HEK293 (cell line): Measurements from ENCODE around the gene PAX2.
A peak's percentile ranks its signal among the peaks of the same experiment; 100 is the strongest.

Experiments
- KLF16 ChIP-seq: fragments of 450-650 bp; formaldehyde crosslinking; IDR thresholded peaks from 2 replicates; pipeline ENCODE4 v1.5.1; 2017; ENCODE audit warnings: missing biosample characterization, missing genetic modification characterization
- MZF1 ChIP-seq: fragments of 450-650 bp; formaldehyde crosslinking; IDR thresholded peaks from 2 replicates; pipeline ENCODE4 v1.5.1; 2017; ENCODE audit warnings: missing biosample characterization, missing genetic modification characterization, borderline replicate concordance
- SP2 ChIP-seq: fragments of 450-650 bp; formaldehyde crosslinking; IDR thresholded peaks from 2 replicates; pipeline ENCODE4 v1.5.1; 2016; ENCODE audit warnings: missing biosample characterization, missing genetic modification characterization
- YY2 ChIP-seq: fragments of 450-650 bp; formaldehyde crosslinking; IDR thresholded peaks from 2 replicates; pipeline ENCODE4 v1.5.1; 2016; ENCODE audit warnings: missing biosample characterization, missing genetic modification characterization
- ZBTB20 ChIP-seq: fragments of 450-650 bp; formaldehyde crosslinking; IDR thresholded peaks from 2 replicates; pipeline ENCODE4 v1.5.1; 2016; ENCODE audit warnings: missing biosample characterization, missing genetic modification characterization
- ZBTB21 ChIP-seq: fragments of 450-650 bp; formaldehyde crosslinking; IDR thresholded peaks from 2 replicates; pipeline ENCODE4 v1.5.1; 2017; ENCODE audit warnings: missing biosample characterization, missing genetic modification characterization
- ZNF114 ChIP-seq: fragments of 450-650 bp; formaldehyde crosslinking; IDR thresholded peaks from 2 replicates; pipeline ENCODE4 v1.5.0; 2017; ENCODE audit warnings: missing biosample characterization, missing genetic modification characterization
- ZNF16 ChIP-seq: fragments of 450-650 bp; formaldehyde crosslinking; IDR thresholded peaks from 2 replicates; pipeline ENCODE4 v1.5.1; 2016; ENCODE audit warnings: low read depth, missing biosample characterization, missing genetic modification characterization
- ZNF24 ChIP-seq: fragments of 450-650 bp; formaldehyde crosslinking; IDR thresholded peaks from 2 replicates; pipeline ENCODE4 v1.5.1; 2016; ENCODE audit warnings: missing biosample characterization, missing genetic modification characterization
- ZNF404 ChIP-seq: fragments of 450-650 bp; formaldehyde crosslinking; IDR thresholded peaks from 2 replicates; pipeline ENCODE4 v1.5.1; 2017; ENCODE audit warnings: missing biosample characterization, missing genetic modification characterization
- ZNF473 ChIP-seq: fragments of 450-650 bp; formaldehyde crosslinking; IDR thresholded peaks from 2 replicates; pipeline ENCODE4 v1.5.1; 2017; ENCODE audit warnings: missing biosample characterization, missing genetic modification characterization
- ZNF600 ChIP-seq: fragments of 450-650 bp; formaldehyde crosslinking; IDR thresholded peaks from 2 replicates; pipeline ENCODE4 v1.5.1; 2016; ENCODE audit warnings: missing biosample characterization, missing genetic modification characterization
- ZNF629 ChIP-seq: fragments of 450-650 bp; formaldehyde crosslinking; IDR thresholded peaks from 2 replicates; pipeline ENCODE4 v1.5.1; 2017; ENCODE audit warnings: missing biosample characterization, missing genetic modification characterization
- ZNF654 ChIP-seq: fragments of 450-650 bp; formaldehyde crosslinking; IDR thresholded peaks from 2 replicates; pipeline ENCODE4 v1.5.1; 2016; ENCODE audit warnings: low read depth, missing biosample characterization, missing genetic modification characterization
- ZNF660 ChIP-seq: fragments of 450-650 bp; IDR thresholded peaks from 2 replicates; pipeline ENCODE4 v1.5.1; 2018; ENCODE audit warnings: missing biosample characterization, mild to moderate bottlenecking, missing genetic modification characterization
- ZNF785 ChIP-seq: fragments of 450-650 bp; formaldehyde crosslinking; IDR thresholded peaks from 2 replicates; pipeline ENCODE4 v1.5.1; 2016; ENCODE audit warnings: missing biosample characterization, missing genetic modification characterization
- ZNF791 ChIP-seq: fragments of 450-650 bp; formaldehyde crosslinking; IDR thresholded peaks from 2 replicates; pipeline ENCODE4 v1.5.1; 2016; ENCODE audit warnings: missing biosample characterization, missing genetic modification characterization
- TF ChIP-seq, protein P1 (sequence below): fragments of 450-650 bp; formaldehyde crosslinking; IDR thresholded peaks from 2 replicates; pipeline ENCODE4 v1.5.1; 2017; ENCODE audit warnings: missing biosample characterization, missing genetic modification characterization
- TF ChIP-seq, protein P2 (sequence below): fragments of 450-650 bp; formaldehyde crosslinking; IDR thresholded peaks from 2 replicates; pipeline ENCODE4 v1.5.1; 2016; ENCODE audit warnings: missing biosample characterization, missing genetic modification characterization
- TF ChIP-seq, protein P3 (sequence below): fragments of 450-650 bp; formaldehyde crosslinking; IDR thresholded peaks from 2 replicates; pipeline ENCODE4 v1.5.1; 2016; ENCODE audit warnings: missing biosample characterization, missing genetic modification characterization, low read depth
- TF ChIP-seq, protein P4 (sequence below): fragments of 450-650 bp; formaldehyde crosslinking; IDR thresholded peaks from 2 replicates; pipeline ENCODE4 v1.5.1; 2016; ENCODE audit warnings: missing biosample characterization, missing genetic modification characterization
- TF ChIP-seq, protein P5 (sequence below): fragments of 450-650 bp; formaldehyde crosslinking; IDR thresholded peaks from 2 replicates; pipeline ENCODE4 v1.5.1; 2016; ENCODE audit warnings: missing biosample characterization, missing genetic modification characterization
- TF ChIP-seq, protein P6 (sequence below): fragments of 450-650 bp; formaldehyde crosslinking; IDR thresholded peaks from 2 replicates; pipeline ENCODE4 v1.5.1; 2017; ENCODE audit warnings: missing biosample characterization, missing genetic modification characterization
- TF ChIP-seq, protein P7 (sequence below): fragments of 450-650 bp; formaldehyde crosslinking; IDR thresholded peaks from 2 replicates; pipeline ENCODE4 v1.5.1; 2016; ENCODE audit warnings: missing biosample characterization, missing genetic modification characterization
- TF ChIP-seq, protein P8 (sequence below): fragments of 450-650 bp; formaldehyde crosslinking; IDR thresholded peaks from 2 replicates; pipeline ENCODE4 v1.5.1; 2016; ENCODE audit warnings: missing biosample characterization, missing genetic modification characterization

Gene PAX2

DNA sequence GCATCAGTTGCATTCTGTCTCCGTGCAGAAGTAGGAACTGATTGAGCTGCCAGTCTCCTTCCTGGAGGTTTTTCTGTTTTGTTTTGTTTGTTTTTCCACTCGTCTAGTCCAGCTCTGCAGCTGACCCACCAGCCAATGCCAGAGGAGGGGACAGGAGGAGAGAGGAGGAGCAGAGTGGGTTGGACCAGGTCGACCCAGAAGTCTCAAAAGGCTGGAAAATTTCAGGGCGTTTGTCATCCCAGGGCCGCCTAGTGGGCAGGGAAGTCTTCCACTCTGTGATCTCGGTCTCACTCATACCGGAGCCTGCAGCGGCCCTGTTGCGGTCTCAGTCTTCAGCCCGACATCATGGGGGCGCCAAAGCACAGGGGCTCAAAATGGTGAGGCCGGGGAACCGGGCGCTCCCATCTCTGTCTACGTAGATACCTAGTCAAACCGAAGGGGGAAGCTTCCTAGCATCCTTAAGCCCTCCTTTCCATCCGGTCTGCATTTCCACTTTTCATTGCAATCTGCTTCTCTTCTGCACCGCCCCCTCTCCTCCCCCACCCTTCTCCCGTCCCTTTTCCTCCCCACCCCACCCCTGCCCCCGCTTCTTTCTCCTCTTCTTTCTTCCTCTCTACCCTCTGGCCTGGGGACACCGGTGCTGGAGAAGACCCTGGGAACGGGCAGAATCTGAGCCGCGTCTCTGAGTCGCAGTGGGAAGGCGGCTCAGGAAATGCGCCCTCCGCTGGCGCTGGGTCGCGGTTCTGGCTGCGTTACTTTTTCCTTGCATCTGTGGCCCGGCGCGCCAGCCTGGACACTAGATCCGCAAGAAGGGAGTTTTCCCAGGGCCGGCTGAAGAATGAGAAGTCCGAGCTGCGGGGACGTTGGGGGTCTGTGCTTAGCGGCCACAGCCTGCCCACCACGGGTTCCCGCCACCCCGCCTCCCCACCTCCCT lies 16.2 kb upstream of the PAX2 start (continued):
- TF ChIP-seq, protein P1, sequence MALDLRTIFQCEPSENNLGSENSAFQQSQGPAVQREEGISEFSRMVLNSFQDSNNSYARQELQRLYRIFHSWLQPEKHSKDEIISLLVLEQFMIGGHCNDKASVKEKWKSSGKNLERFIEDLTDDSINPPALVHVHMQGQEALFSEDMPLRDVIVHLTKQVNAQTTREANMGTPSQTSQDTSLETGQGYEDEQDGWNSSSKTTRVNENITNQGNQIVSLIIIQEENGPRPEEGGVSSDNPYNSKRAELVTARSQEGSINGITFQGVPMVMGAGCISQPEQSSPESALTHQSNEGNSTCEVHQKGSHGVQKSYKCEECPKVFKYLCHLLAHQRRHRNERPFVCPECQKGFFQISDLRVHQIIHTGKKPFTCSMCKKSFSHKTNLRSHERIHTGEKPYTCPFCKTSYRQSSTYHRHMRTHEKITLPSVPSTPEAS (tag by site-specific recombination) = no peak
- TF ChIP-seq, protein P2, sequence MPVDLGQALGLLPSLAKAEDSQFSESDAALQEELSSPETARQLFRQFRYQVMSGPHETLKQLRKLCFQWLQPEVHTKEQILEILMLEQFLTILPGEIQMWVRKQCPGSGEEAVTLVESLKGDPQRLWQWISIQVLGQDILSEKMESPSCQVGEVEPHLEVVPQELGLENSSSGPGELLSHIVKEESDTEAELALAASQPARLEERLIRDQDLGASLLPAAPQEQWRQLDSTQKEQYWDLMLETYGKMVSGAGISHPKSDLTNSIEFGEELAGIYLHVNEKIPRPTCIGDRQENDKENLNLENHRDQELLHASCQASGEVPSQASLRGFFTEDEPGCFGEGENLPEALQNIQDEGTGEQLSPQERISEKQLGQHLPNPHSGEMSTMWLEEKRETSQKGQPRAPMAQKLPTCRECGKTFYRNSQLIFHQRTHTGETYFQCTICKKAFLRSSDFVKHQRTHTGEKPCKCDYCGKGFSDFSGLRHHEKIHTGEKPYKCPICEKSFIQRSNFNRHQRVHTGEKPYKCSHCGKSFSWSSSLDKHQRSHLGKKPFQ (tag by site-specific recombination) = no peak
- TF ChIP-seq MZF1 = no peak
- TF ChIP-seq, protein P3, sequence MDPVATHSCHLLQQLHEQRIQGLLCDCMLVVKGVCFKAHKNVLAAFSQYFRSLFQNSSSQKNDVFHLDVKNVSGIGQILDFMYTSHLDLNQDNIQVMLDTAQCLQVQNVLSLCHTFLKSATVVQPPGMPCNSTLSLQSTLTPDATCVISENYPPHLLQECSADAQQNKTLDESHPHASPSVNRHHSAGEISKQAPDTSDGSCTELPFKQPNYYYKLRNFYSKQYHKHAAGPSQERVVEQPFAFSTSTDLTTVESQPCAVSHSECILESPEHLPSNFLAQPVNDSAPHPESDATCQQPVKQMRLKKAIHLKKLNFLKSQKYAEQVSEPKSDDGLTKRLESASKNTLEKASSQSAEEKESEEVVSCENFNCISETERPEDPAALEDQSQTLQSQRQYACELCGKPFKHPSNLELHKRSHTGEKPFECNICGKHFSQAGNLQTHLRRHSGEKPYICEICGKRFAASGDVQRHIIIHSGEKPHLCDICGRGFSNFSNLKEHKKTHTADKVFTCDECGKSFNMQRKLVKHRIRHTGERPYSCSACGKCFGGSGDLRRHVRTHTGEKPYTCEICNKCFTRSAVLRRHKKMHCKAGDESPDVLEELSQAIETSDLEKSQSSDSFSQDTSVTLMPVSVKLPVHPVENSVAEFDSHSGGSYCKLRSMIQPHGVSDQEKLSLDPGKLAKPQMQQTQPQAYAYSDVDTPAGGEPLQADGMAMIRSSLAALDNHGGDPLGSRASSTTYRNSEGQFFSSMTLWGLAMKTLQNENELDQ (tag by site-specific recombination) = no peak
- TF ChIP-seq, protein P4, sequence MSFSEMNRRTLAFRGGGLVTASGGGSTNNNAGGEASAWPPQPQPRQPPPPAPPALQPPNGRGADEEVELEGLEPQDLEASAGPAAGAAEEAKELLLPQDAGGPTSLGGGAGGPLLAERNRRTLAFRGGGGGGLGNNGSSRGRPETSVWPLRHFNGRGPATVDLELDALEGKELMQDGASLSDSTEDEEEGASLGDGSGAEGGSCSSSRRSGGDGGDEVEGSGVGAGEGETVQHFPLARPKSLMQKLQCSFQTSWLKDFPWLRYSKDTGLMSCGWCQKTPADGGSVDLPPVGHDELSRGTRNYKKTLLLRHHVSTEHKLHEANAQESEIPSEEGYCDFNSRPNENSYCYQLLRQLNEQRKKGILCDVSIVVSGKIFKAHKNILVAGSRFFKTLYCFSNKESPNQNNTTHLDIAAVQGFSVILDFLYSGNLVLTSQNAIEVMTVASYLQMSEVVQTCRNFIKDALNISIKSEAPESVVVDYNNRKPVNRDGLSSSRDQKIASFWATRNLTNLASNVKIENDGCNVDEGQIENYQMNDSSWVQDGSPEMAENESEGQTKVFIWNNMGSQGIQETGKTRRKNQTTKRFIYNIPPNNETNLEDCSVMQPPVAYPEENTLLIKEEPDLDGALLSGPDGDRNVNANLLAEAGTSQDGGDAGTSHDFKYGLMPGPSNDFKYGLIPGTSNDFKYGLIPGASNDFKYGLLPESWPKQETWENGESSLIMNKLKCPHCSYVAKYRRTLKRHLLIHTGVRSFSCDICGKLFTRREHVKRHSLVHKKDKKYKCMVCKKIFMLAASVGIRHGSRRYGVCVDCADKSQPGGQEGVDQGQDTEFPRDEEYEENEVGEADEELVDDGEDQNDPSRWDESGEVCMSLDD (tag by site-specific recombination) = no peak
- TF ChIP-seq ZNF660 (tag by site-specific recombination) = no peak; the same call in 1 of the 2 replicates
- TF ChIP-seq SP2 = peak; percentile 54
- no peak for TF ChIP-seq KLF16 (tag by site-specific recombination)
- TF ChIP-seq YY2 (tag by site-specific recombination) = peak; percentile 24; the same call in 1 of the 2 replicates
- TF ChIP-seq, protein P5, sequence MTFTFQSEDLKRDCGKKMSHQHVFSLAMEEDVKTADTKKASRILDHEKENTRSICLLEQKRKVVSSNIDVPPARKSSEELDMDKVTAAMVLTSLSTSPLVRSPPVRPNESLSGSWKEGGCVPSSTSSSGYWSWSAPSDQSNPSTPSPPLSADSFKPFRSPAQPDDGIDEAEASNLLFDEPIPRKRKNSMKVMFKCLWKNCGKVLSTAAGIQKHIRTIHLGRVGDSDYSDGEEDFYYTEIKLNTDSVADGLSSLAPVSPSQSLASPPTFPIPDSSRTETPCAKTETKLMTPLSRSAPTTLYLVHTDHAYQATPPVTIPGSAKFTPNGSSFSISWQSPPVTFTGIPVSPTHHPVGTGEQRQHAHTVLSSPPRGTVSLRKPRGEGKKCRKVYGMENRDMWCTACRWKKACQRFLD (tag by site-specific recombination) = no peak
- TF ChIP-seq, protein P6, sequence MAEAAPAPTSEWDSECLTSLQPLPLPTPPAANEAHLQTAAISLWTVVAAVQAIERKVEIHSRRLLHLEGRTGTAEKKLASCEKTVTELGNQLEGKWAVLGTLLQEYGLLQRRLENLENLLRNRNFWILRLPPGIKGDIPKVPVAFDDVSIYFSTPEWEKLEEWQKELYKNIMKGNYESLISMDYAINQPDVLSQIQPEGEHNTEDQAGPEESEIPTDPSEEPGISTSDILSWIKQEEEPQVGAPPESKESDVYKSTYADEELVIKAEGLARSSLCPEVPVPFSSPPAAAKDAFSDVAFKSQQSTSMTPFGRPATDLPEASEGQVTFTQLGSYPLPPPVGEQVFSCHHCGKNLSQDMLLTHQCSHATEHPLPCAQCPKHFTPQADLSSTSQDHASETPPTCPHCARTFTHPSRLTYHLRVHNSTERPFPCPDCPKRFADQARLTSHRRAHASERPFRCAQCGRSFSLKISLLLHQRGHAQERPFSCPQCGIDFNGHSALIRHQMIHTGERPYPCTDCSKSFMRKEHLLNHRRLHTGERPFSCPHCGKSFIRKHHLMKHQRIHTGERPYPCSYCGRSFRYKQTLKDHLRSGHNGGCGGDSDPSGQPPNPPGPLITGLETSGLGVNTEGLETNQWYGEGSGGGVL (tag by site-specific recombination) = peak; percentile 41
- TF ChIP-seq ZNF114 (tag by site-specific recombination) = no peak
- 0 out of 2 replicates have a peak, but pooled peaks have one; percentile 9 for TF ChIP-seq ZNF629
- TF ChIP-seq, protein P7, sequence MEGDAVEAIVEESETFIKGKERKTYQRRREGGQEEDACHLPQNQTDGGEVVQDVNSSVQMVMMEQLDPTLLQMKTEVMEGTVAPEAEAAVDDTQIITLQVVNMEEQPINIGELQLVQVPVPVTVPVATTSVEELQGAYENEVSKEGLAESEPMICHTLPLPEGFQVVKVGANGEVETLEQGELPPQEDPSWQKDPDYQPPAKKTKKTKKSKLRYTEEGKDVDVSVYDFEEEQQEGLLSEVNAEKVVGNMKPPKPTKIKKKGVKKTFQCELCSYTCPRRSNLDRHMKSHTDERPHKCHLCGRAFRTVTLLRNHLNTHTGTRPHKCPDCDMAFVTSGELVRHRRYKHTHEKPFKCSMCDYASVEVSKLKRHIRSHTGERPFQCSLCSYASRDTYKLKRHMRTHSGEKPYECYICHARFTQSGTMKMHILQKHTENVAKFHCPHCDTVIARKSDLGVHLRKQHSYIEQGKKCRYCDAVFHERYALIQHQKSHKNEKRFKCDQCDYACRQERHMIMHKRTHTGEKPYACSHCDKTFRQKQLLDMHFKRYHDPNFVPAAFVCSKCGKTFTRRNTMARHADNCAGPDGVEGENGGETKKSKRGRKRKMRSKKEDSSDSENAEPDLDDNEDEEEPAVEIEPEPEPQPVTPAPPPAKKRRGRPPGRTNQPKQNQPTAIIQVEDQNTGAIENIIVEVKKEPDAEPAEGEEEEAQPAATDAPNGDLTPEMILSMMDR = peak; percentile 81
- no peak for TF ChIP-seq ZNF24
- TF ChIP-seq ZBTB20 (tag by site-specific recombination) = peak; percentile 32; the same call in 1 of the 2 replicates
- TF ChIP-seq ZNF473 = no peak
- TF ChIP-seq ZNF785 (tag by site-specific recombination) = no peak
- TF ChIP-seq, protein P8, sequence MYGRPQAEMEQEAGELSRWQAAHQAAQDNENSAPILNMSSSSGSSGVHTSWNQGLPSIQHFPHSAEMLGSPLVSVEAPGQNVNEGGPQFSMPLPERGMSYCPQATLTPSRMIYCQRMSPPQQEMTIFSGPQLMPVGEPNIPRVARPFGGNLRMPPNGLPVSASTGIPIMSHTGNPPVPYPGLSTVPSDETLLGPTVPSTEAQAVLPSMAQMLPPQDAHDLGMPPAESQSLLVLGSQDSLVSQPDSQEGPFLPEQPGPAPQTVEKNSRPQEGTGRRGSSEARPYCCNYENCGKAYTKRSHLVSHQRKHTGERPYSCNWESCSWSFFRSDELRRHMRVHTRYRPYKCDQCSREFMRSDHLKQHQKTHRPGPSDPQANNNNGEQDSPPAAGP = no peak
- no peak for TF ChIP-seq ZNF16 (tag by site-specific recombination)
- peak; percentile 11; the same call in 1 of the 2 replicates for TF ChIP-seq ZNF600 (tag by site-specific recombination)
- TF ChIP-seq ZNF654 (tag by site-specific recombination) = peak; percentile 19
- no peak for TF ChIP-seq ZNF791 (tag by site-specific recombination)
- no peak for TF ChIP-seq ZBTB21
- no peak for TF ChIP-seq ZNF404 (tag by site-specific recombination)
